G401 (cell line): ENCODE results near the gene SRP72. TPM values are rescaled to one million over a fixed set of nuclear protein-coding genes. Genes with fewer than 3 reads are reported as not detected.
A peak's percentile ranks its signal among the peaks of the same experiment; 100 is the strongest.
"Not testable (repeated sequence)": the region's sequence is repeated elsewhere in the genome, so short reads cannot be mapped to it uniquely, and the experiment has no call there.

Source experiments
- DNase-seq: peaks from one replicate; pipeline ENCODE4 v3.0.0-alpha.2; 2015; ENCODE audit warnings: low spot score
- in situ Hi-C: cut with HindIII; loops from 2 replicates; pipeline ENCODE4 v1.10.0; 2016; ENCODE audit warnings: low sequenced_read_pairs, mixed read lengths
- total RNA-seq: library from RNA; depleted of rRNA; stranded (reverse); fragments of >200 nt; shearing (Covaris generic); gene quantifications from 2 replicates; pipeline ENCODE4 v1.2.3, GENCODE V29; 2014; rRNA removed

Gene SRP72, protein sequence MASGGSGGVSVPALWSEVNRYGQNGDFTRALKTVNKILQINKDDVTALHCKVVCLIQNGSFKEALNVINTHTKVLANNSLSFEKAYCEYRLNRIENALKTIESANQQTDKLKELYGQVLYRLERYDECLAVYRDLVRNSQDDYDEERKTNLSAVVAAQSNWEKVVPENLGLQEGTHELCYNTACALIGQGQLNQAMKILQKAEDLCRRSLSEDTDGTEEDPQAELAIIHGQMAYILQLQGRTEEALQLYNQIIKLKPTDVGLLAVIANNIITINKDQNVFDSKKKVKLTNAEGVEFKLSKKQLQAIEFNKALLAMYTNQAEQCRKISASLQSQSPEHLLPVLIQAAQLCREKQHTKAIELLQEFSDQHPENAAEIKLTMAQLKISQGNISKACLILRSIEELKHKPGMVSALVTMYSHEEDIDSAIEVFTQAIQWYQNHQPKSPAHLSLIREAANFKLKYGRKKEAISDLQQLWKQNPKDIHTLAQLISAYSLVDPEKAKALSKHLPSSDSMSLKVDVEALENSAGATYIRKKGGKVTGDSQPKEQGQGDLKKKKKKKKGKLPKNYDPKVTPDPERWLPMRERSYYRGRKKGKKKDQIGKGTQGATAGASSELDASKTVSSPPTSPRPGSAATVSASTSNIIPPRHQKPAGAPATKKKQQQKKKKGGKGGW
- 23.8 and 51.6 TPM in 2 replicates for total RNA-seq

DNA sequence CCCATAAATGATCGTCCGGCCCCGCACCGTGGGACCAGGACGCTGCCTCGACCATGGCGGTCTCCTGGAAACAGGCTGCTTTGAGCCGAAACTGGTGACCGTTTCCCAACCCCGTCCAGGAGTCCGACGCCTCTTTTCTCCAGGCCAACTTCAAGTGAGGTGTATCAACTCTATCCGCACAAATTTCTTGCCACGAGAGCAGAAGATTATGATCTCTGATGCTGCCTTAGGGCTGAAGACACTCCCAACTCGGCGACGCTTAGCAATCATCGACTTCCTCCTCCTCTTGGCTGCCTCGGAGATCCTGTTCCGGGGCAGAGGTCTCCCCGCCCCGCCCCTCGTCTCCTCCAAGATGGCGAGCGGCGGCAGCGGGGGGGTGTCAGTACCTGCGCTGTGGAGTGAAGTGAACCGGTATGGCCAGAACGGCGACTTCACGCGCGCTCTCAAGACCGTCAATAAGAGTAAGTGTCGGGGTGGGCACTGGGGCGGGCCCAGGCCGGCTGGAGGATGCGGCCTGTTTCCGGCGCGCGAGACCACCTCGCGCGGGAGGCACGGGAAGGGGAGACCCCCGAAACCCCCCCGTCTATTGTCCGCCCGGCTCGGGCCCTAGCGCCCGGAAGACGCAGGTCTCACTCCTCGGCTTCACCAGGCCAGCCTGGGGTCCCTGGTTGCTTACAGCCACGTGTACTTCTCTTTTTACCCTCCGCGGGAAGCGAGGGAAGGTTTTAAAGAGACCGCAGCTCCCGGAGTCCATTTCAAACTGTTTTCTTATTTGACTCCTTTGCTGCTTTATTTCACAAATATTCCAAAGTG is at the start of gene SRP72:
TSS of gene SRP72 (plus strand) at position 334 of the 813 bp plus-strand sequence. CDS start at position 353, 19 bp downstream.
- in situ Hi-C loops: no loop called here
- peak; percentile 93 for DNase-seq

- in situ Hi-C loops: no loop called here
Observed at GRCh38 chr4:56424176-56424575, 43.2 kb upstream of the SRP72 start.

GRCh38 chr4:56424697-56425514 is 42.5 kb upstream of the SRP72 start:
- DNase-seq: no peak
- in situ Hi-C loops: no loop called here

More at GRCh38 chr4:56424176-56424575, 43.2 kb upstream of the SRP72 start:
- DNase-seq: no peak

- in situ Hi-C loops: no loop called here
- DNase-seq: no peak
Observed at GRCh38 chr4:56425518-56425917, 41.9 kb upstream of the SRP72 start.

DNA sequence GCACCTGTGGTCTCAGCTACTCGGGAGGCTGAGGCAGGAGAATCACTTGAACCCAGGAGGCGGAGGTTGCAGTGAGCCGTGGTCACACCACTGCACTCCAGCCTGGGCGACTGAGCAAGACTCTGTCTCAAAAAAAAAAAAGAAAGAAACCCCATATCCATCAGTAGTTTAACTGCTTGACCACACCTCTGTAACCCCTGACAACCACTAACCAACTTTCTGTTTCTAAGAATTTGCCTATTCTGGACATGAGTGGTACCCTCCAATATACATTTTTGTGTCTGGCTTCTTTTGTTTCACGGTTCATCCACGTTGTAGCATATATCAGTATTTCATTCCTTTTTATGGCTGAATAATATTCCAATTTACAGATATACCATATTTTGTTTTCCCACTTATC is 41.1 kb upstream of the SRP72 start:
- in situ Hi-C loops: no loop called here
- no peak for DNase-seq

GRCh38 chr4:56427179-56427578 is 40.2 kb upstream of the SRP72 start:
- in situ Hi-C loops: no loop called here
- no peak for DNase-seq

- in situ Hi-C loops: no loop called here
Observed at GRCh38 chr4:56430203-56430602, 37.2 kb upstream of the SRP72 start.

DNA sequence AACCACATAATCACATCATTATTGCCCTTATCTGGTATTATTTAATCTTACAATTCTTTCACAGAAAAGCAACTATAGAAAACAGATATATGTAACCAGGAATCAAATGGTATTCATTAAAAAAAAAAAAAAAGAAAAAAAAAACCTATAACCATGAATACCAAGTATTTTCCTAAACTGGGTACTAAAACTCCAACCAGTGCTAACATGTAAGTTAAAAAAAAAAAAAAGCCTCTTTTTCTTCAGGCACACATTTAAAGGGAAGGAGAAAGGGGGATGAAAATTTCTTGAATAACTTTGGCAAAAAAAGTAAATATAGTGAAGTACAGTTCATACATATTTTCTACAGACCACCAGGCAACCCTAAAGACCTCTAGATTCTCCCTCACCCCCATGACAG is 34.1 kb upstream of the SRP72 start:
- in situ Hi-C loops: no loop called here
- DNase-seq: no peak

More at GRCh38 chr4:56430203-56430602, 37.2 kb upstream of the SRP72 start:
- no peak for DNase-seq

DNA sequence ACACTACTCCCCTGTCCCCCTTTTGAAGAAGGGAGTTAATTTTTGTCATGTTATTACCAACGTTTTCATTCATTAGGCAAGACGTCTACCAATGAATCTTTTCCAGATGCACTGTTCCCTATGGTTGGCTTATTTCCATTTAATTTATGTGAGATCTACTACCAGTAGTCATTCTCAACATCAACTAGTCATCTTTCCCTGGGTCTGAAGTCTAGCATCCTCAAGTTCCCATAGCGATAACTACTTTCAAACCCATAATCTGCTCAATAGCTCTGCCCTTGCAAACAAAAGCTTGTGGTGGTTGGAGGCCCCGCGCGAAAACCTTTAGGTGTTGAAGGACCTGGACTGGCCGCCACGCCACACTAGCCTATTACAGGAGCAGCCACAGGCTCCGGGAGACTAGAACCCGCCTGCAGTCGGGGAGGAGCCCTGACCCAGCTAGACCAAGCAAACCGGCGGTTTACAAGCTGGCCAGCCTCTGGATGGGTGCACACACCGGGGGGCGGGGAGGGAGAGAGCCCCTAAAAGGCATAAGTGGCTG is 32.7 kb upstream of the SRP72 start:
- DNase-seq: peak; percentile 61
- in situ Hi-C loops: no loop called here

DNA sequence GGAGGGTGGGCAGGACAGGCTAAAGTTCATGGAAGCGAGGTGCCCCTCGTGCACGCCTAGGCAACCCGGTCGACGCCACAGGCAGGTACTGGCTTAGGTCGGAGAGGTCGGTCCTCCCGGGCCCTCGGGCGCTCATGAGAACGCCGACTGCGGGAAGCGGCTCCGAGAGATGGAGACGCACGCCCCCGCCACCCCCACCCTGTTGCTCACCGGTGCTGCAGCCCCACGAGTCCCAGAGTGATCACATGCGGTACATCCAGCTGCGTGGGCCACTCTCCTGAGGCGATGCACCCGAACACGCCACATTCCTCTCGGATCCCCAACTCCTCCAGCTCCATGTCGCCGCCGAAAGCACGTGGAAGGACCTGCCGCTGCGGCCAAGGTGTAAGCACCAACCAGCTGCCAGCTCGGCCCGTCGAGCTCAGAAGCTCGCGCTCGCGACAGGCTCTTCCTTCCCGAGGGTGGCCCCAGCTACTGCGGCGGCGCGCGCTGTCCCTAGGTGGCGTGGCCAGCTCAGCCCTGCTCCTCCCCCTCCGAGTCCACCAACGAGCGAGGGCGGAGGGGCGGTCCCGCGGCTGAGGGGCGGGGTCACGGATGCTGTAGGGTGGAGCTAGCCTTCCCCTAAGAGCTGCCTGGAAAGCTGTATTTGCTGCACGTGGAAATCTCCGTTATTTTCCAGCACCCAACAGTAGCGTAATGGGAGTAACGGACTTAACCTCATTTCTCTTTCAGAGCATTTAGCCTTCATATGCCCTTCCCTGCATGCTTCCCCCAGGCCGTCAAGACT is 32.1 kb upstream of the SRP72 start, which contains the start of gene PPAT:
TSS of gene PPAT (minus strand) at position 476 of the 787 bp plus-strand sequence. CDS start at position 338, 138 bp downstream.
- in situ Hi-C loops: no loop called here
- peak; percentile 98 for DNase-seq

- no peak for DNase-seq
- in situ Hi-C loops: no loop called here
Observed at GRCh38 chr4:56438766-56439165, 28.7 kb upstream of the SRP72 start.

GRCh38 chr4:56440983-56441382 is 26.4 kb upstream of the SRP72 start:
- no peak for DNase-seq
- in situ Hi-C loops: no loop called here

GRCh38 chr4:56444719-56445118 is 22.7 kb upstream of the SRP72 start:
- no peak for DNase-seq
- in situ Hi-C loops: no loop called here

DNA sequence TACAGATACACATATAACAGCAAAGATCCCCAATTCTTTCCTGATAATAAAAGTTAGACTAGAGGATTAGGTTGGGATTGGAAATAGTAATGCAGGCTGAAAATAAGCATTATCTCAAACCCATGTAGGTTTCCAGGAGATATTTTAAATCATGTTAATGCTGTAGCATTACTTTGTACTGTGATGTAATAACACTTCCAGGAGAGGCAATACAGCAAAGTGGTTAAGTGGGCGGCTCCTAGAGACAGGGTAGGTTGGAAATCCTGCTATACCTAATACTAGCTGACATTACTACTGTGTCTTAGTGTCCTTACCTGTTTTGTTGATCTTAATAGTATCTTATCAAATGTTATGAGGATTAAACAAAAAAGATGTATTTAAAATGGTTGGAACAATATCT is 21.7 kb upstream of the SRP72 start:
- in situ Hi-C loops: no loop called here
- no peak for DNase-seq

- in situ Hi-C loops: no loop called here
- DNase-seq: no peak
Observed at GRCh38 chr4:56448301-56448700, 19.1 kb upstream of the SRP72 start.

- in situ Hi-C loops, DNase-seq: not testable (repeated sequence)
Observed at GRCh38 chr4:56449475-56449874, 17.9 kb upstream of the SRP72 start.

DNA sequence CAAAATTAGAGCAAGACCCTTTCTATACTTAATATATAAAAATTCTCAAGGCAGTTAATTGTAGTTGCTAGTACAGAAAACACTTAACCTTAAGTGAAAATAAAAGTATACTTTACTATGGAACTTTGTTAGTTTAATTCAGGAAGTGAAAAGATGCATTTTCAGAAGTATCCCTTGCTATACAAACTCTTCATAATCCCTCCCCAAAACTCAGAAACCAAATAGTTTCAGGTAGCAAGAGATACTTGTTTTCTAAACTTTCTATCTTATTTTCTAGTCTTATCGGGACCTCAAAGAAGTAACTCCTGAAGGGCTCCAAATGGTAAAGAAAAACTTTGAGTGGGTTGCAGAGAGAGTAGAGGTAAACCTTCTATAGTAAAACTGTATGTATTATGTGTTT is 17.1 kb upstream of the SRP72 start:
- in situ Hi-C loops: no loop called here
- no peak for DNase-seq

DNA sequence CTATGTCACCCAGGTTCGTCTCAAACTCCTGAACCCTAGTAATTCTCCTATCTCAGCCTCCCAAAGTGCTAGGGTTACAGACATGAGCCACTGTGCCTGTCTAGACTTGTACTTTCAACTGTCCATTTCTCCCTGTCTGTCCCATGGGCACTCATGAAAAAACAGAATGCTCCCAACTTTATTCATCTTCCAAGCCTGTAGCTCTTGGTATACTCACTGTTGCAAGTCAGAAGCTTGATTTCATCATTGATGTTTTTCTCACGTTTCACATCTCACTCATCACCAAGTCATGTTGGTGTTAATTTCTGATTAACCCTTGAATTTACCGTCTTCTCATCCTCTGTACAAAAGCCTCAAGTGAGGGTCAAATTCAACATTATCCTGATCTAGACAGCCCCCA is 7.3 kb upstream of the SRP72 start:
- in situ Hi-C loops: no loop called here
- no peak for DNase-seq
